AG09319 (cell line): ENCODE results near the gene ACSL1.

Source experiments
- DNase-seq: peaks from one replicate; pipeline ENCODE4 v3.0.0-alpha.2; 2010; ENCODE audit warnings: low read depth; ENCODE audit errors: extremely low read depth
- CTCF ChIP-seq: IDR thresholded peaks from 2 replicates; pipeline ENCODE4 v1.5.1; 2011; ENCODE audit warnings: low read depth, mild to moderate bottlenecking, inconsistent platforms, low read length, moderate library complexity

ACSL1 gene

GRCh38 chr4:184824776-184825084 is 1.0 kb downstream of the ACSL1 start:
- DNase-seq, result no peak
- no peak for TF ChIP-seq CTCF

- no peak for DNase-seq
- no peak for TF ChIP-seq CTCF
These were observed 1.5 kb downstream of the ACSL1 start for GRCh38 chr4:184824081-184824775.

- no peak for DNase-seq
- no peak for TF ChIP-seq CTCF
These were observed 2.8 kb downstream of the ACSL1 start for GRCh38 chr4:184823014-184823413.

- DNase-seq, result no peak
- TF ChIP-seq CTCF, result no peak
These were observed 3.4 kb downstream of the ACSL1 start for GRCh38 chr4:184822356-184822755.

GRCh38 chr4:184821242-184821641 is 4.5 kb downstream of the ACSL1 start:
- no peak for DNase-seq
- TF ChIP-seq CTCF, result no peak

- TF ChIP-seq CTCF, result no peak
- DNase-seq, result no peak
These were observed 6.0 kb downstream of the ACSL1 start for GRCh38 chr4:184819786-184820185.

GRCh38 chr4:184818216-184818564 is 7.6 kb downstream of the ACSL1 start:
- no peak for TF ChIP-seq CTCF
- DNase-seq, result no peak
